NCI-H2227 treated with DMSO at 0.1 percent for 48 hours (cell line): ENCODE data around the gene ATP6V0A1.
"Not testable (repeated sequence)": the region's sequence is repeated elsewhere in the genome, so short reads cannot be mapped to it uniquely, and the experiment has no call there.

Source experiments
- DNase-seq: peaks from one replicate; lab custom pipeline; 2025; lab: John Stamatoyannopoulos, UW

Gene ATP6V0A1

DNA sequence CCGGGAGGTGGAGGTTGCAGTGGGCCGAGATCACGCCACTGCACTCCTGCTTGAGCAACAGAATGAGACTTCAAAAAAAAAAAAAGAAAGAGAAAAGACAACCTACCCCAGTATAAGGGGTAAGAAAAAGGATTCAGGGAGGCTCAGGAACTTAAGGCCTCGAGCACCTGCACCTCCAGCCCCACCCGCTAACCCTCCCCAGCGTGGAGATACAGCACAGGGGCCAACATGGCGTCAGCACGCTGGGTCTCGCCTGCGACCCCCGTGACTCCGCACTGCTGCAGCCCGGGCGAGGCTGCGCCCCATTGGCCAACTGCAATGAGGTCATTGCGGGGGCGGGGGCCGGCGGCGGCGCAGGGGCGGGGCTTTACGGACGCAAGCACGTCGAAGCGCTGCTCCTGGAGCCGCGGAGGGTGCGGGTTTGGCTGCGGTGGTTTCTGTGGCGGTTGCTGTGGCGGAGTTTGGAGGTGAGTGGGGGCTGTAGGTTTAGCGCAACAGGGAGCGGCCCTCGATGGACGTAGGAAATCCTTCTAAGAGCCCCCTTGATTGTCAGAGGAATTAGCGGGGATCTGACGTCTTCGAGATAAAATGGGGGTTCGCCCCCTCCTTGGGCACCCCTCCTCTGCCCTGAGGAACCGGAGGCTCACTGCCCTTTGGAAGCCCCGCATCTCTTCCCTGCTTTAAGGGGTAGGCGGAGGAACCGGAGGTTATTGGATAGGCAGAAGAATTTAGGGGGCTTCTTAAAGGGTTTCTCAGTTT, at the start of gene ATP6V0A1:
Gene ATP6V0A1, plus strand, starts transcription at position 382 of the 759 bp plus-strand sequence. CDS start 2,017 bp downstream, outside the sequence.
- peak; percentile 88 for DNase-seq

DNA sequence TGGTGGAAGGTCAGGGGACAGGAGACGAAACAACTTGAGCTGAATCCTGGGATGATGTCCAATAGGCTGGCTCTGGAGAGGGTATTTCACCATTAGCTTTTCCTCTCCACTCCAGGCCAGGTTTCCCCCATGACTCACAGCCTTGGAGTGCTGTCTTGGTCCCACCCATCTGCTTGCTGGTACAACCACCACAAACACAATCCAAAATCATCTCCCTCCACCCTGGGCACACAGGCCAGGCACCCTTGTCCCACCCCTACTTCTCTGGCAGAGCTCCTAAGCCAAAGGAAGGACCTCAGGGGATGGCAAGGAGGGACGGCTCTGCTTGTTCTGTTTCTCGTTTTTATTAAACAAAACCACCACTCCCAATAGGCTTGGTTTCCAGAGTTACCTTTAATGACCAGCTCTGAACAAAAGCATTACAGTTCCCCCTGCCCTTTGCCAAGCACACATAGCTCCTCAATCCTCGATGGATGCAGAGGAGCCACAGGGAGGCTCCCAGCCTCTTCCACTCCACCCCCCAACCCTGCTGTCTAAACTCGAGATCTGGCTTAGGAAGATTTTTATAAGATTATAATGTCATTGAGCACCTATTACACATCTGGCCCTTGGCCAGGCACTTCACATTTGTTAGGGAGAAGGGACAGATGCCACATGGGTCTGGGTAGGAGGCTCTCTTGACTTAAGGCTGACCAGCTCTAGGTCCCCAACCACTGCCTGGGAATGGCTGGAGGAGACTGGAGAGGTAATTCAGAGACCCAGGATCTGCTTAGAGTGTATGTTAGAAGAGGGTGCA, 49.0 kb upstream of the ATP6V0A1 start:
- DNase-seq: no peak

DNA sequence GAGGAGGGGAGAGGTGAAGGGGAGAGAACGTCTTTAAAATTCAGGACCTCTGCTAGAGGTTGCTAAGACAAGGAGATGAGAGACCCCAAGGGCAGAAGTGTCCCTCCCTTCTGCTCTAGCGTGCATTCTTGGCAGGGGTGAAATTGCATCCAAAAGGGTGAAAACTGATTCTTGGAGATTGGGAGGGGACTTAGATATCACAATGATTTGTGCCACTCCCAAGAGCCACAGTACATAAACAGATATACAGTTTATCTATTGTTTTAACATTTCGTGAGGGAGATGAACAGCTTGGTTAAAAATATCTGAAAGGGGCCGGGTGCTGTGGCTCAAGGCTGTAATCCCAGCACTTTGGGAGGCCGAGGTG, 48.4 kb upstream of the ATP6V0A1 start:
- no peak for DNase-seq

DNA sequence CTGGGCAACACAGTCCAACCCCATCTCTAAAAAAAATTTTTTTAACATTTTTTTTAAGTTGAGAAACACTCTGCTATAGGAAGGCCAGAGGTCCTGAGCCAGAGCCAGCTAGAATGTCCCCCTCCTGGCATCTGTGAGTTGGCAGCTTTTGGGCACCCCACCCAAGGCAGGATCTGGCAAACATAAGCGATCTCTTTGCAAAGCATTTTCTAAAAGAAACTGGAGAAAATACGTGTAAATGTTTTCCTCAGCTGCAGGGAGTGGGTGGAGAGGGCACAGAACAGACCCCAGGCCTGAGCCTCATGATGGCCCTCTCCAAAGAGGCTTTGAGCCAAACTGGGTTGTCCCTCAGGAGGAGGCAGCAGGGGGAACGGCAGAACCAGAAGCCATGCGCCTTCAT, 47.3 kb upstream of the ATP6V0A1 start:
- no peak for DNase-seq

DNA sequence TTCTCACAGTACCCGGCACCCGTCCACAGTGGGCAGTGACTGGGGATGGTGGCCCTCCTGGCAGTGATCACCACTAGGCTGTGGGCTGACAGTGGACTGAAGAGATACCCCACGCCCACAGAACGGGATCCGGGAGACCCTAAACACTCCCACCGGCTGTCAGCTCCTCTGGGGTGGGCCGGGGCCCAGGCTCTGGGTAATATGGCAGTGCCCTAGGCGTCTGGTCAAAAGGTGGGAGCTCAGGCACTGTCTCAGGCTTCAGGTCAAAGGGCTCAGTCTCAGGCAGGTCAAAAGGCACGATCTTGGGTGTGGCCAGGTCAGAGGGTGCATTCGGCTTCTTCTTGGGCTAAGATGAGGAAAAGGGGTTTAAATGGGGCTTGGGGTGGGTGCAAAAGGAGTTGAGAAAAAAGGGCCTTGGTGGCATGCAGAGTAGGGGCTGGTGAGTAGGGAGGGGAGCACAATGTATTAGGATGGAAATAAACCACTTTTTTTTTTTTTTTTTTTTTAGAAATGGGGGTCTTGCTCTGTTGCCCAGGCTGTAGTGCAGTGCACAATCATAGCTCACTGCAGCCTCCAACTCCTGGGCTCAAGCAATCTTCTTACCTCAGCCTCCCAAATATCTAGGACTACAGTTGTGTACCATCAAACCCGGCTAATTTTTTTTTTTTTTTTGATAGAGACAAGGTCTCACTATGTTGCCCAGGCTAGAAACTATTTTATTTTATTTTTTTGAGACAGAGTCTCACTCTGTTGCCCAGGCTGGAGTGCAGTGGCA, 46.6 kb upstream of the ATP6V0A1 start:
- no peak for DNase-seq

DNA sequence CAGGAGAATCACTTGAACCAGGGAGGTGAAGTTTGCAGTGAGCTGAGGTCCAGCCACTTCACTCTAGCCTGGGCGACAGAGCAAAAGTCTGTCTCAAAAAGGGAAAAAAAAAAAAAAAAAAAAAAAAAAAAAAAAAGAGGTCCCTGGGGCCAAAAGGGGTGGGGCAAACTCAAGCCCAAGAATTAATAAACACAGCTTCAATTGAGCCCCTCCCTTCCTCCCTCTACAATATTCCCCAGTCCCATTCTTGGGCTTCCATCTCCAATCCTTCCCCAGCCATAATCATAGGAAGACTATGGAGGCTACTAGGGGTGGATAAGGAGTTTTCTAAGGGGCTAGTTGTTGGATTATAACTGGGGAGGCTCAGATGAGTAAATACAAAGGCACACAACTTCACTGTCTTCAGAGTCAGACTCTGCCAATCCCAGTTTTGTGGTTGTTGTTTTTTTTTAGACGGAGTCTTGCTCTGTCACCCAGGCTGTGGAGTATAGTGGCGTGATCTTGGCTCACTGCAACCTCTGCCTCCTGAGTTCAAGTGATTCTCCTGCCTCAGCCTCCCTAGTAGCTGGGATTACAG, 45.1 kb upstream of the ATP6V0A1 start:
- DNase-seq: no peak

DNA sequence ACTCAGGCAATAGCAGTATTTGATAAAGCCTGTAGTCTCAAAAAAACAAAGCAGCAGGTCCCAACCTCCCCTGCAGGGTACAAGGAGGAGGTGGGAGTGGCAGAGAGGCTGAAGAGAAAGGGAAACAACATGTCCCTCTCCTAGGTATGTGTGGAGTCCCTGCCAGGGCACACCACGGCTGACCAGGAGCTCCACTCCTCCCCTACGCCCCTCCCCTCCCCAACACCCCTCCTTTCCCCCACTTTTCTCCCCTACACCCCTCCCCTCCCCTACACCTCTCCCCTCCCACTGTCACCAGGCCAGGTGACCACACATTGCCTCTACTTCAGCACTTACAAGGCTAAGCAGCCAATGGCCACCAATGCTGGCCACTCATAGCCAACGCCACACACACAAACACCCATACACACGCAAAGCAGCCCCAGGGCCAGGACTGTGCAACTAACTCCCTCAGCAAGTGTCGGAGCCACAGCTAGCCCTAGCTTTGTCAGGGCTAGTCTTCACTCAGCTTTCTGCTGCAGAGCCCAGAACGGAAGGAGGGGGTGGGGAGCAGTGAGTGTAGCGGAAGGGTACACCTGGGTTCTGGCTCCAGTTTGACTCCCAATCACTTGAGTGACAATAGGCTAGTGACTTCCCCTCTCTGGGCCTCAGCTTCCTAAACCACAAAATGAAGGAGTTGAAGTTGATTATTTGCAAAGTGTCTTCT, 43.8 kb upstream of the ATP6V0A1 start:
- no peak for DNase-seq

DNA sequence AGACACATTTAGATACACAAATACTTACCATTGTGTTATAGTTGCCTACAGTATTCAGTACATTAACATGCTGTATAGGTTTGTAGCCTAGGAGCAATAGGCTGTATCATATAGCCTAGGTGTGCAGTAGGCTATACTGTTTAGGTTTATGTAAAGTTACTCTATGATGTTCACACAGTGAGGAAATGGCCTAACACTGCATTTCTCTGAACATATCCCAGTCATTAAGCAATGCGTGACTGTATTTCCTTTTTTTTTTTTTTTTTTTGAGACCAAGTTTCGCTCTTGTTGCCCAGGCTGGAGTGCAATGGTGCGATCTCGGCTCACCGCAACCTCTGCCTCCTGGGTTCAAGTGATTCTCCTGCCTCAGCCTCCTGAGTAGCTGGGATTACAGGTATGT, 40.7 kb upstream of the ATP6V0A1 start:
- DNase-seq: not testable (repeated sequence)

DNA sequence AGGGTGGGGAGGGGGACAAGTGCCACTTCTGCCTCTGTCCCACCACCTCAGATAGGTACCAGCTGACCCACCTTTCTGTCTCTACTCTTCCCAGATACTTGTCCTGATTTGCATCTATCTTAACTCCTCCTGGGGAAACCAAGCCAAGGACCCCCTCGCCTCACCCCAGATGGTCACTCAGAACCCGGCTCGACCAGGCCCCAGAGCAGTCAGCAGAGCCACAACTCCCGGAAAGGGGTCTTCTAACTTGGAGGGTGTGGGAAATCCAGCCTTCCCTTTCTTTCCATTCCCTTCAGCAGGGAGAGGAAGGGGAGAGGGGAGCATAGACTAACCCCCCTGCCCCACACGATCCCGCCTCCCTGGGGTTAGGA, 37.6 kb upstream of the ATP6V0A1 start:
- DNase-seq: no peak

DNA sequence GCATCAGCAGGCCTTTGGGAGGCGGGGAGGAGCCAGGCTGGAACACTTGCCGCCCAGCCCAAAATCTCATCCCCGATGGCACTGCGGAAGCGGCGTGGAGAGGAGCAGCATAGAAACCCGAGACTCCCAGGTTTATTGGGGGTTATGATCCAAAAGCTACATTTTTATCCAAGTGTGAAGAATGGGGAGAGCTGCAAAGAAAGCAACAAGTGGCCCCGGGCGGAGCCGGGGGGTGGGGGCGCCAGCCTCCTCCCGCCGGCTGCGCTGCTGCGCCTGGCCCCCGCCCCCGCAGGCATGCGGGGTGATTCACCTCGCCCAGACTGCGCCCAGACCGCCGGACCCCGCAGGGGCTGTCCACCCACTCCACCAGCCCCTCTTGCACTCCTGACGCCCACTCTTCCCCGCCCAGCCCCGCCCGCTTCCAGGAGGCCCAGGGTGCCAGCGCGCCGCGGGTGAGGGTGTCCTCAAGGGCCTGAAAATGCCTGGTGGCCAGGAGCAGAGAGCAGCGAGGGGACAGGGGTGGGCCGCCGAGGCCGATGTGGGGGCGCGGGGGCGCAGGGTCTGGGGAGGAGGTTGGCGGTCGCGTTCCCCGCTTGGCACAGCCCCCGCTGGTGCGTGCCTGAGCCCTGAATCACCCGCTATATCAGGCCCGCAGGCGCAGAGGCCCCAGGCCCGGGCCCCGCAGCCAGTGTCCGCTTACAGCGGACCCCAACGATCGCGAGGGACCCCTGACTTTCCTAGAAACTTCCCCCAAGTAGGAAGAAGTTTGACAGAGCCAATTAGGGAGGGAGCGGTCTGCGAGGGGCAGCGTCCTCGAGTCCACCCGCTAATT, 37.0 kb upstream of the ATP6V0A1 start:
- DNase-seq: no peak

DNA sequence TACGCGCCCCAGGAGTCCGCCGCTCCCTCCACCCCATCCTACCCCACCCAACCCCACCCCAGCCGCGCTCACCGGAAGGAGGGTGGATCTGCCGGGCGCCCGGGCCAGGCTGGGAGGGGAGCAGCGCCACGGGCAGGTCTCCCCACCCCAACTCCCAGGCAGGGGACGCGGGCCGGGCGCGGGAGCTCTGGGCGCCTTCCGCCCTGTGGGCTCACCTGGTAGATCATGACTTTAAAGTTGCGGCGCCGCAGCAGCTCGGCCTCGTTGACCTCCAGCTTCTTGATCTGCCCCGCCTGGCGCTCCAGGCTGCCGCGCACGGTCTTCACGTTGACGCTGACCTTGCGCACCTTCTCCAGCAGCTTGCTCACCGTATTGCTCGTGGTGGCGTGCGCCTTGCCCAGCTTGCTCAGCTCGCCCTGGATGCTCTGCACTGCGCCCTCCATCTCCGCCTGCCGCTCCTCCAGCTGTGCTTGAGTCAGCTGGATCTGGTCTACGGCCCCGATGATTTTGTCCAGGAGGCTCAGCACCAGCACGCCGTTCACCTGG, 36.2 kb upstream of the ATP6V0A1 start:
- DNase-seq: no peak

DNA sequence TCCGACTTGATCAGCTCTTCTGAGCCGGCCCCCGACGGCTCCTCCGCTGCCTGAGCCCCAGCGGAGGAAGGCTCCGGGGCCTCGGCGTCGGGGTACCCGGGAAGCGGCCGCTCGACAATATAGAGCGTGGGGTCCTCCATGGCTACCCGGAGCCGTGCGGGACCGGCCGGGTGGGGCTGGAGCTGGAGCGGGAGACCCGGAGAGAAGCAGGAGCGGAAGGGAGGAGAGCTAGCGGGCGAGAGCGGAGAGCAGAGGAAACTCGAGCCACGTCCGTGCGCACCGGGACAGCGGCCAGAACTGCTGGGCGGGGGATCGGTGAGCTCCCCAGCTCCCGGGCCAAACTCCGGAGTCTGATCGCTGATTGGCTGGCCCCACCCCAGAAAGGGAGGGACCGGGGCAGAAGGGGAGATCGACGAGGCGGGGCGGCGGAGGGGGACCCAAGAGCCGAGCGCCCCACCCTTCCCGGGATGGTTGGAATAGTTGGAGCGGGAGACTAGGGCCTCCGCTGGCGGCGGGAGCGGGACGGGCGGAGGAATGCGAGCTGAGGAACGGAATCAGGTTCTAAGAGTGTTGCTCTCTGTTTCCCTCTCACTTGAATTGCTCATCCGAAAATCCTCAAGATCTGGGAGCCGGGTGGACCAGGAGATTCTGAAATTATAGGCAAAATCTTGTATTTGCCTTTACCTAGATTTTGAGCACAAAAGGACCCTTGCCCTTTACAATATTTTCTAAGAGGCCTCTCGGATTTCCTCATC, 35.5 kb upstream of the ATP6V0A1 start, which contains the start of gene CAVIN1:
Gene CAVIN1, minus strand, starts transcription at position 299 of the 755 bp plus-strand sequence. Its CDS starts 159 bp downstream, at position 140.
- DNase-seq: peak; percentile 49

DNA sequence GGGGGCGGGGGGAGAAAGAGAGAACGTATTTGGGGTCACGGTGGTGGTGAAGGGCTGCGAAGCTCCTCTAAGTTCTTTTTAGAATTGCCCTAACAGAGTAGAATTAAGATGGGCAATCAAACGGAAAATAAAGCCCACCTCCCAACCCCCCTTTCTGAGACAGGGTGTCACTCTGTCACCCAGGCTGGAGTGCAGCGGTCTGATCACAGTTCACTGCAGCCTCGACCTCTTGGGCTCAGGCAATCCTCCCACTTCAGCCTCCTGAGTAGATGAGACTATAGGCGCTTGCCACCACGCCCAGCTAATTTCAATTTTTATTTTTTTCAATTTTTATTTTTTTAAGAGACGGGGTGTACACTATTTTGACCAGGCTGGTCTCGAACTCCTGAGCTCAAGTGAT, 34.9 kb upstream of the ATP6V0A1 start:
- DNase-seq: no peak

DNA sequence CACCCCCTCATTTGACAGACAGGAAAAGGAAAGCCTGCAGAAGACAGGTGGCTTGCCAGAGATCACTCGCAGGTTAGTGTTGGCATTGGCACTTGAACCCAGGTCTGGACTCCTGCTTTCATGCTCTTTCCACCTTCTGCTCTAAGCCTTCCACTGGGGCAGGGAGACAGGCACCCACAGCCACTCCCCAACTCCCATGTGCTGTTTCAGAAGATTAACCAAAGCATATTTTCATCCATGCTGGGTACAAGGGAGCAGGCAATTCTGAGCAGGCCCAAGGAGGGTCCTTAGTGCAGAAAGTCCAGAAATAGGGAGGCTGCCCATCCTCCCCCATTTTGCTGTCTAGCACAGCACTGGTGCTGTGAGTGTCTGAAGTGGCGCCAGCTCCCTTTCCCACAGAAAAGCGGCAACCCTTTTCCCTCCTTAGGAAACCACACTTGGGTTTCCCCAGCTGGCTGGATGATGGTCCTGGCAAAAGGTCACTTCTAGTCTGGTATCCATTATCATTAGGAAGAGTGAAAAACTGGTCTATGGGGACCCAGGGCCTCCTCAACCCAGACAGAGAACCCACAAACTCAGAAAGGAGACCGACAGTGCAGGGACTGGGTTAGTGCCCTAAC, 33.6 kb upstream of the ATP6V0A1 start:
- DNase-seq: no peak

DNA sequence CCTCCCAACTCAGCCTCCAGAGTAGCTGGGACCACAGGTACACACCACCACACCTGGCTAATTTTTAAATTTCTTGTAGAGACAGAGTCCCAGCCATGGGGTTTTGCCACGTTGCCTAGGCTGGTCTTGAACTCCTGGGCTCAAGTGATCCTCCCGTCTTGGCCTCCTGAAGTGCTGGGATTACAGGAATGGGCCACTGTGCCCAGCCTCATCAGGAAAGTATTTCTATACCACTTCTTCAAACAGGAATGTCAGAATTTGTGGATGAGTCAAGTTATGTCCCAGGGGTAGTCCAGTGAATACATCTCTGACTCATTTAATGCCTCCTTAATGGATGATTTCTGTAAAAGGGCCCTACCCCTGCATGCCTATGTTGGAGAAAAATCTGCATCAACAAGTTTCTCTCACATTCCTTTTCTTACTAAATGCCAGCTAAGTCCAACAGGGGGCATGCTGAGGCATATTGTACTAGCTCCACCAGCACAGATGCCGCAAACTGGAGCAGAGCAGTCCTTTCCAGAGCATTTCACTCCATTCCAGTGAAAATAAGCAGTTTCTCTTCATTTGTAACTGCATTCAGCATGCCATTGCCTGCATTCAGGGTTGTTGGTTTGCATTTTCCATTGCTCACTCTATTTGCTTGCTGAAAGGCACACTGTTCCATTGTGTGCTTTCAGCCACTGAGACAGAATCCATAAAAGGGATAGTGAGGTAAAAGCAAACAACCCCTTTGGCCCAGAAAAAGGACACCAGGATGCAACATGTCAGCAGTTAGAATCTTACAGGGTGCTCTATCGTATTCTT, 30.3 kb upstream of the ATP6V0A1 start:
- peak; percentile 58 for DNase-seq

DNA sequence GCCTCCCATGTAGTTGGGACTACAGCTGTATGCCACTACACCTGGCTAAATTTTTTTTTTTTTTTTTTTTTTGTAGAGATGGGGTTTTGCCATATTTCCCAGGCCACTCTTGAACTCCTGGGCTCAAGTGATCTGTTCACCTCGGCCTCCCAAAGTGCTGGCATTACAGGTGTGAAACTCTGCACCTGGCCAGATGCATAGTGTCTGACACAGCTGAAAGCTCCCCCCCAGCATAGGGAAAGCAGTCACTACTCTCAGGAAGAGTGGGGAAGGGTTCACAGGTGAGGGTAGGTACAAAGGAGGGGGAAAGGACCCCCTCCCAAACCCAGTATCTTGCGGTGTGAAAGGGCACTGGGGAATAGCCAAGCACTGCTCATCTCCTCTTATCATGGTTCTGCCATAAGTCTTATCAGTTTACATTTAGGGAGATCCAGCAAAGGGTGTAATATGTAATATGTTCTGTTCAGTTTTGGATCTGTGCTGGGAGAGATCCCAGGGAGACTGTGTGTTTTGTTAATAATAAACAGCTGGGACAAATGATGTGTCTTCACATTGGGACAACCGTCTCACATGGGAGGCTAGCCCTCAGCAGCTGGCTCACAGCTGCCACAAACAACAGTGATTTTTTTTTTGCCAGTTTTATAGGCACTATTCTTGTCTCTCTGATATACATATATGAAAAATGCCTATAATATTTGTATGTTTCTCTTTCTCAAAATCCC, 28.8 kb upstream of the ATP6V0A1 start:
- no peak for DNase-seq

DNA sequence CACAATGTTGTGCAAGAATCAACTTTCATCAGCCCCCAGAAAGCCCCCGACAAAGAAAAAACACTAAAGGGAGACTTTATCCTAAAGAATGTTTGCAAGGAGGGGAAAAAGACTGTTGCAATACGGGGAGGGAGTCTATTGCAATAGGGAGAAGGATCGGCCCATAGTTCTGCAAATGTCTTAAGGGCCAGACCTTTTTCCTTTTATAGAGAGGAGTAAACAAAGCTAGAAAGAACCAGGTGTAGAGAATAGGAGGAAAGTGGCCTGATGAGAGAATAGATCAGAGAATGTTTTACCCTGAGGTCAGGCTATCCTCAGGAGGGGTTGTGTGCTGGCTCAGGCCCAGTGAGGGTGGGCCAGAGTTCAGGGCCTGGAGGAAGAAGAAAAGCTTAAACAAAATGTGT, 26.9 kb upstream of the ATP6V0A1 start:
- no peak for DNase-seq

DNA sequence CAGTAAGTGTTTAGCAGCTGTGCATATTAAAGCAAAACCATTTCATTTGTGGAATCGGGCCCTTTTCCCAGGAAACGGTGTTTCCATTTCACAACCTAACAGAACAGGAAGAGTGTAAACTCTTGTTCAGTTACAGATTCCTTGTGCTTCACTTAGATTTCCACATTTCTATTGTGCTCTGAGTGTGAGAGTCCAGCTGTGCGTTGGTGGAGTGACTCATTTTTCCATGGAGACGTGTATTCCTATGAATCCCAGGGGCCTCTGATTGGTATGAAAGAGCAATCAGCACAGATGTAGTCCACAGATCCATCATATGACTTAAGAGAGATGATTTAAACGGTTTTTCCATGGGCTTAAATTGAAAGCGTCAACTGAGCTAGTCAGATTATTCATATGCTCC, 22.3 kb upstream of the ATP6V0A1 start:
- no peak for DNase-seq
